Measurements from ENCODE around the gene NOM1.

Gene NOM1

GRCh38 chr7:157003445-157003755, 53.9 kb downstream of the NOM1 start:
- Histone ChIP-seq H3K9ac (ENCODE audit: low read length in 5 of 5) (no peak overlapping the region), H3K36me3 (ENCODE audit: control insufficient read depth in 5 of 5, insufficient read depth in 5 of 5, low read length in 5 of 5) (no peaks in the 10 kb centered on the region), H3K4me3 (ENCODE audit: low read depth in 1 of 5, low read length in 5 of 5) (no peak overlapping the region), H3K9me3 (ENCODE audit: control insufficient read depth in 5 of 5, low read length in 5 of 5) (no peaks in the 10 kb centered on the region), H3K27me3 (ENCODE audit: control insufficient read depth in 5 of 5, insufficient read depth in 4 of 5, low read length in 5 of 5) (peaks cover 64 to 89% (median 72%) of the 10 kb centered on the region in 5 donors), H3K27ac (ENCODE audit: low read depth, low read length) (no peak overlapping the region), H3K4me1 (ENCODE audit: control insufficient read depth in 5 of 5, insufficient read depth in 5 of 5, low read length in 5 of 5) (peaks cover 0 to 40% (median 31%) of the 10 kb centered on the region in 5 donors)

- H3K4me3 ChIP-seq (ENCODE audit: low read depth in 1 of 5, low read length in 5 of 5), result no peak overlapping the region
- no peak overlapping the region for H3K27ac ChIP-seq (ENCODE audit: low read depth, low read length)
- H3K9me3 ChIP-seq (ENCODE audit: control insufficient read depth in 5 of 5, low read length in 5 of 5), result no peaks in the 10 kb centered on the region
- no peak overlapping the region for H3K9ac ChIP-seq (ENCODE audit: low read length in 5 of 5)
- H3K27me3 ChIP-seq (ENCODE audit: control insufficient read depth in 5 of 5, insufficient read depth in 4 of 5, low read length in 5 of 5), result peaks cover 69 to 90% (median 77%) of the 10 kb centered on the region in 5 donors
- peaks cover 0 to 40% (median 31%) of the 10 kb centered on the region in 5 donors for H3K4me1 ChIP-seq (ENCODE audit: control insufficient read depth in 5 of 5, insufficient read depth in 5 of 5, low read length in 5 of 5)
- H3K36me3 ChIP-seq (ENCODE audit: control insufficient read depth in 5 of 5, insufficient read depth in 5 of 5, low read length in 5 of 5), result no peaks in the 10 kb centered on the region
Measured at GRCh38 chr7:157003756-157004520, 54.4 kb downstream of the NOM1 start.

DNA sequence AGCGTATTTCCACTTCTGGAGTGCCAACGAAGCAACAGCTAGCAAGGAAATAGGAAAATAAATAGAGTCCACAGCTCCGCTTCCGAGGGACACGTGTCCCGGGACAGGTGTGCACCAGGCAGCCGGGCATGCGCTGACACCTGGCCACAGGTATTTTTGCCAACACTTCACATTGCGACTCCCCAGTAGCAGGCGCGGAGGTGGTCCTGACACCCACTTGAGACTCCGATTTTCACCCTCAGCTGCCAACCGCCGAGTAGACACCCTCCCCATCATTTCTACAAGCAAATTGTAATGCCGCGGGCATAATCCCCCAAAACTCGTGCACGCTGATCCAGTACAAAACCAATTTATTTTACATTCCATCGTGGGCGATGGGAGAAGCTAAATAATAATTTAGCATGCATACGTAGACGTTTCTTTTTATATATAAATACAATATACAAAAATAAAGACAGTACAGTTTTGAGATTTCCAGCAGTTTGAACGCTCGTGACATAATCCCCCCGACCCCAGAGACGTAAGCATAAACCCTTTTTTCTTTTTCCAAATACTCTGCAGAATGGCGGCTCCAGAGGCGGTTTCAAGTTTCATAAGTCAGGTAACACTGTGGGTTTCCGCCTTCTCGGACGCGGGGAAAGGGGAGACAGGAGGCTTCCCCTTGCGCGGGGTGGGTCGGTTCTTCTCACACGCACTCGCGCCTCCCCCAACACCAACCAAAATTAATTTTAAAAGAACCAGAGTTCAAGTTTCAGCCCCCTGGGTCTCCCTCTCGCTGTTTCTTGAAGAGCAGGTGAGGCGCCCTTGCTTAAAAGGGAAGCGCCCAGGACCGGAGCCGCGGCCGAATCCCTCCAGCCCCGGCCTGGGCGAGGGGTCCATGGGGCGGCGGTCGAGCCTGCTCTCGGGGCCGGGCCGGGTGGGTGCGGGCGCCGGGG, 55.3 kb downstream of the NOM1 start:
- peaks cover 0 to 41% (median 30%) of the 10 kb centered on the region in 5 donors for H3K4me1 ChIP-seq (ENCODE audit: control insufficient read depth in 5 of 5, insufficient read depth in 5 of 5, low read length in 5 of 5)
- no peak overlapping the region for H3K9ac ChIP-seq (ENCODE audit: low read length in 5 of 5)
- no peaks in the 10 kb centered on the region for H3K36me3 ChIP-seq (ENCODE audit: control insufficient read depth in 5 of 5, insufficient read depth in 5 of 5, low read length in 5 of 5)
- no peak overlapping the region for H3K27ac ChIP-seq (ENCODE audit: low read depth, low read length)
- H3K4me3 ChIP-seq (ENCODE audit: low read depth in 1 of 5, low read length in 5 of 5), result no peak overlapping the region
- no peaks in the 10 kb centered on the region for H3K9me3 ChIP-seq (ENCODE audit: control insufficient read depth in 5 of 5, low read length in 5 of 5)
- H3K27me3 ChIP-seq (ENCODE audit: control insufficient read depth in 5 of 5, insufficient read depth in 4 of 5, low read length in 5 of 5), result peaks cover 71 to 90% (median 77%) of the 10 kb centered on the region in 5 donors

- peaks cover 0 to 39% (median 32%) of the 10 kb centered on the region in 5 donors for H3K4me1 ChIP-seq (ENCODE audit: control insufficient read depth in 5 of 5, insufficient read depth in 5 of 5, low read length in 5 of 5)
- H3K36me3 ChIP-seq (ENCODE audit: control insufficient read depth in 5 of 5, insufficient read depth in 5 of 5, low read length in 5 of 5), result no peaks in the 10 kb centered on the region
- H3K9ac ChIP-seq (ENCODE audit: low read length in 5 of 5), result no peak overlapping the region
- H3K27ac ChIP-seq (ENCODE audit: low read depth, low read length), result no peak overlapping the region
- H3K27me3 ChIP-seq (ENCODE audit: control insufficient read depth in 5 of 5, insufficient read depth in 4 of 5, low read length in 5 of 5), result peaks cover 70 to 85% (median 74%) of the 10 kb centered on the region in 5 donors
- no peaks in the 10 kb centered on the region for H3K9me3 ChIP-seq (ENCODE audit: control insufficient read depth in 5 of 5, low read length in 5 of 5)
- no peak overlapping the region for H3K4me3 ChIP-seq (ENCODE audit: low read depth in 1 of 5, low read length in 5 of 5)
Measured at GRCh38 chr7:157005456-157006204, 56.1 kb downstream of the NOM1 start.

GRCh38 chr7:157006205-157006747, 56.8 kb downstream of the NOM1 start:
- no peak overlapping the region for H3K9ac ChIP-seq (ENCODE audit: low read length in 5 of 5)
- H3K36me3 ChIP-seq (ENCODE audit: control insufficient read depth in 5 of 5, insufficient read depth in 5 of 5, low read length in 5 of 5), result no peaks in the 10 kb centered on the region
- H3K27ac ChIP-seq (ENCODE audit: low read depth, low read length), result no peak overlapping the region
- no peaks in the 10 kb centered on the region for H3K9me3 ChIP-seq (ENCODE audit: control insufficient read depth in 5 of 5, low read length in 5 of 5)
- no peak overlapping the region for H3K4me3 ChIP-seq (ENCODE audit: low read depth in 1 of 5, low read length in 5 of 5)
- peaks cover 0 to 40% (median 36%) of the 10 kb centered on the region in 5 donors for H3K4me1 ChIP-seq (ENCODE audit: control insufficient read depth in 5 of 5, insufficient read depth in 5 of 5, low read length in 5 of 5)
- peaks cover 68 to 85% (median 73%) of the 10 kb centered on the region in 5 donors for H3K27me3 ChIP-seq (ENCODE audit: control insufficient read depth in 5 of 5, insufficient read depth in 4 of 5, low read length in 5 of 5)

DNA sequence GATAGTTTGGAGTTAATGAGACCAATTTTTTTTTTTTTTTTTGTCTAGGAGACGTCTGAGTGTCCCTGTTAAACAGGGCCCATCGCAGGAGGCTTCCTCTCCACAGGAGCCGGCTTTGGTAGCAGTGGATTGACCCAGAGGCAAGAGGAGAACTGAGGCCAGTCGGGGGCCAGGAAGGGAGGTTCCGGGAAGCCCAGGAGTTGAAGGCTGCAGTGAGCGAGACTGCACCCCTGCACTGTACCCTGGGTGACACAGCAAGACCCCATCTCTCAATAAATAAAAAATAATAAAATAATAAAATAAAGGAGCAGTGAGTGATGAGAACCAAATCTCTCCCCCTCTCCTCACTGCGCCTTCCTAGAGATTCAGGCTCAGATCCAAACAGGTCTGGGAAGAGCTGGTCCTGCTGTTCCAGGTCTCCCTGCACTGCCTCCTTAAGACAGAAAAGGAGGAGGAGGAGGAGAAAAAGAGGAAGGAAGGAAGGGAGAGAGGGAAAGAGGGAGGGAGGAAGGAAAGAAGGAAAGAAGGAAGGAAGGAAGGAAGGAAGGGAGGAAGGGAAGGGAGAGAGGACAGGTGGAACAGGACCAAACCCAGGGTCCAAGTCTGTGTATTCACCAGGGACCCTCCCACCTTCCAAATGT, 57.4 kb downstream of the NOM1 start:
- H3K9ac ChIP-seq (ENCODE audit: low read length in 5 of 5), result no peak overlapping the region
- no peaks in the 10 kb centered on the region for H3K9me3 ChIP-seq (ENCODE audit: control insufficient read depth in 5 of 5, low read length in 5 of 5)
- no peak overlapping the region for H3K4me3 ChIP-seq (ENCODE audit: low read depth in 1 of 5, low read length in 5 of 5)
- no peak overlapping the region for H3K27ac ChIP-seq (ENCODE audit: low read depth, low read length)
- H3K36me3 ChIP-seq (ENCODE audit: control insufficient read depth in 5 of 5, insufficient read depth in 5 of 5, low read length in 5 of 5), result no peaks in the 10 kb centered on the region
- peaks cover 0 to 43% (median 38%) of the 10 kb centered on the region in 5 donors for H3K4me1 ChIP-seq (ENCODE audit: control insufficient read depth in 5 of 5, insufficient read depth in 5 of 5, low read length in 5 of 5)
- H3K27me3 ChIP-seq (ENCODE audit: control insufficient read depth in 5 of 5, insufficient read depth in 4 of 5, low read length in 5 of 5), result peaks cover 69 to 87% (median 74%) of the 10 kb centered on the region in 5 donors

GRCh38 chr7:157007470-157008066, 58.1 kb downstream of the NOM1 start:
- Histone ChIP-seq H3K4me1 (ENCODE audit: control insufficient read depth in 5 of 5, insufficient read depth in 5 of 5, low read length in 5 of 5) (peaks cover 0 to 43% (median 35%) of the 10 kb centered on the region in 5 donors), H3K9me3 (ENCODE audit: control insufficient read depth in 5 of 5, low read length in 5 of 5) (no peaks in the 10 kb centered on the region), H3K4me3 (ENCODE audit: low read depth in 1 of 5, low read length in 5 of 5) (no peak overlapping the region), H3K27ac (ENCODE audit: low read depth, low read length) (no peak overlapping the region), H3K27me3 (ENCODE audit: control insufficient read depth in 5 of 5, insufficient read depth in 4 of 5, low read length in 5 of 5) (peaks cover 66 to 85% (median 72%) of the 10 kb centered on the region in 5 donors), H3K9ac (ENCODE audit: low read length in 5 of 5) (no peak overlapping the region), H3K36me3 (ENCODE audit: control insufficient read depth in 5 of 5, insufficient read depth in 5 of 5, low read length in 5 of 5) (no peaks in the 10 kb centered on the region)

DNA sequence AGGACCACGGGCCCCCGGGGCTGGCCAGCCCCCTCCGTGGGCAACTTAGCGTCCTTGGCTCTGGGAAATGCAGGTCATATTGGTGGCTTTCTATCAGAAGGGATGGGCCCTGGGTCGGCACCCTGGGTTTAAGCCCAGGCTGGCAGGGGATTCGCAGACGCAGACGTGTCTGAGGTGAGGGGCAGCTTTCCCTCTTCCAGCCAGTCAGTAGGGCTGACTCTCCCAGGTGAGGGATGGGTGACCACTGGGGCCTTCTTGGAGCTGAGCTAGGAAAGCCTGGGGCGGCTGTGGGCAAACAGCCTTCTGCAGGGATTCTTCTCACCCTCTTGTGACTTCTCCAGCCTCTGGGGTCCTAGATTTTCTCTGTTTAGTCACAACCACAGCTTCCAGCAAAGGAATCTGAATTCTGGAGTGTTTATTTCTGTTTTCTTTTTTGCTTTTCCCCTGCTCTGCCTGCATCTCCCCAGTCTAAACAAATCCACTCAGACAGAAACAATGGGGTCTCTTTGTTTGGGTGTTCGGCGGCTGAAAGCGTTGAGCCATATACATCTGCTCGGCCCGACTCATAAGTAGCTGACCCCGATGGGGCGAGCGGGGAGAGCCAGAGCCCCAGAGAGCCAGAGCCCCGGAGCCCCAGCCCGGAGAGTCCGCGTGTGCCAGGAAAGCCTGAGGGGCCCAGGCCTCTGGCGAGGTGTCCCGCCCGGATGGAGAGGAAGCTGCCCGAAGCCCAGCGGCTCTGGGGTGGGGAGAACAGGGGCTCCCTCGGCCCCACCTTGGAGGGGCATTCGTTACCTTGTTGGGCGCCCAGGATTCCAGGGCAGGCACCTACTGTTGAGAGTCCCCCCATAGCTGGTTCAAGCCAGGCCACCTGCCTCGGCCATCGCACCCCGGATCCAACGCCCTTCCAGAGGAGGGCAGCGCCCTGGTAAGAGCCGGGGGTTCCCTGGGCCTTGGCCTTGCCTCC, 59.0 kb downstream of the NOM1 start:
- peaks cover 0 to 42% (median 29%) of the 10 kb centered on the region in 5 donors for H3K4me1 ChIP-seq (ENCODE audit: control insufficient read depth in 5 of 5, insufficient read depth in 5 of 5, low read length in 5 of 5)
- no peaks in the 10 kb centered on the region for H3K36me3 ChIP-seq (ENCODE audit: control insufficient read depth in 5 of 5, insufficient read depth in 5 of 5, low read length in 5 of 5)
- no peak overlapping the region for H3K9ac ChIP-seq (ENCODE audit: low read length in 5 of 5)
- H3K9me3 ChIP-seq (ENCODE audit: control insufficient read depth in 5 of 5, low read length in 5 of 5), result no peaks in the 10 kb centered on the region
- peaks cover 67 to 84% (median 77%) of the 10 kb centered on the region in 5 donors for H3K27me3 ChIP-seq (ENCODE audit: control insufficient read depth in 5 of 5, insufficient read depth in 4 of 5, low read length in 5 of 5)
- no peak overlapping the region for H3K27ac ChIP-seq (ENCODE audit: low read depth, low read length)
- H3K4me3 ChIP-seq (ENCODE audit: low read depth in 1 of 5, low read length in 5 of 5), result no peak overlapping the region

Measured in subcutaneous abdominal adipose tissue (tissue), 5 donors.